GM21619 (cell line): Measurements from ENCODE around the gene ATAD3C.
"Not testable (repeated sequence)": the region's sequence is repeated elsewhere in the genome, so short reads cannot be mapped to it uniquely, and the experiment has no call there.

Source experiments
- ATAC-seq: cut with Tn5 transposase; IDR thresholded peaks from one replicate; pipeline ENCODE4 v1.9.1; 2021; ENCODE audit not compliant: unreplicated experiment

Gene ATAD3C

DNA sequence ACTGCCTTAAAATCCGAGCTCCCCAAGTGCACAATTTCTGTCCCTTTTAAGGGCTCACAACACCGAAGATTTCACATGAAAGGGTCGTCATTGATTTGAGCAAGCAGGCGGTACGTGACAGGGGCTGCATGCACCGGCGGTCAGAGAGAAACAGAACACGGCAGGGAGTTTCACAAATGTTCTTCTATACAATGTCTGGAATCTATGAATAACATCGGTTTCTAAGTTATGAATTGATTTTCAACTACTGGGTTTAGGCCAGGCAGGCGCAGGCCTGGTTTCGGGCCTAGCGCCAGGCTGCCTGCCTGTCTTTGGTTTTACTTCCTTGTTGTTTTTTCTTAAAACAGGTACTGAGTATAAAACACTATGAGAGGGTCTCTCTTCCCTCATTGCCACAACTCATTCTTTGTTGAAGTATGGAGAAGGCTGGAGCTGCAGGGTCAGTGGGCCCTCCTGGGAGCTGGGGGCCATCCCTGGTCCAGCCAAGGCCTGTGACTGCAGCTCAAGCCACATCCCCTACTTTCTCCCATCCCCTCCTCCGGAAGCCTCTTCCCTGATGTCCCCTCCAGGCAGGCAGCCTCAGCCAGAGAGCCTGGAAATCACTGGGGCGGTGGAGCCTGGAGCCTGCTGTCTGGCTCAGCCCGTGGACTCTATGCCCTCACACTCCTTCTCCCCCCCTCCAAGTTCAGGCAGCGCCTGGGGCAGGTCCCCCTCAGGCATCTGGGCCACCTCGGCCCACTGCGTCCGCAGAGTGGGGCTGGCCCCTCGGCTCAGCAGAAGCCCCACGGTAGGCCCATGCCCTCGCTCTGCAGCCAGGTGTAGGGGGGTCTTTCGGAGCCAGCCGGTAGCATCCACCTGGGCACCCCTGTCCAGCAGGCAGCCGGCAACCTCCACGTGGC, 30.8 kb upstream of the ATAD3C start:
- ATAC-seq = no peak

DNA sequence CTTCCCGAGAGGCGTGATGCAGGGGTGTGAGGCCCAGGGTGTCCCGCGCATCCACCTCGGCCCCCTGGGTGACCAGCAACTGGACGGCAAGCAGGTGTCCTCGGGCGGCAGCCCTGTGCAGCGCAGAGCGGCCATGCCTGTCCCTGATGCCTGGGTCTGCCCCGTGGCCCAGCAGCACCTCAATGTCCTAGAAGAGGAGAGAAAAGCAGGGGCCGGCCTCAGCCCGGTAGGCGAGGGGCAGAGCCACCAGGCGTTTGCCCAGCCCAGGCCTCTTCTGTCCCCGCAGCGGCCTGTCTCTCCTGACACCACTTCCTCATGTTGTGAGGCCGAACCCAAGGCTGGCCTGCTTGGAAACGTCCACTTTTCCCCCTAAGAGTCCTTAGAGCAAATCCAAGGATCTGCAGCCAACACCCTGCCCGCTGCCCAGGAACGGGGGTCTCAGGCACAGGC, 30.1 kb upstream of the ATAD3C start:
- ATAC-seq = no peak

DNA sequence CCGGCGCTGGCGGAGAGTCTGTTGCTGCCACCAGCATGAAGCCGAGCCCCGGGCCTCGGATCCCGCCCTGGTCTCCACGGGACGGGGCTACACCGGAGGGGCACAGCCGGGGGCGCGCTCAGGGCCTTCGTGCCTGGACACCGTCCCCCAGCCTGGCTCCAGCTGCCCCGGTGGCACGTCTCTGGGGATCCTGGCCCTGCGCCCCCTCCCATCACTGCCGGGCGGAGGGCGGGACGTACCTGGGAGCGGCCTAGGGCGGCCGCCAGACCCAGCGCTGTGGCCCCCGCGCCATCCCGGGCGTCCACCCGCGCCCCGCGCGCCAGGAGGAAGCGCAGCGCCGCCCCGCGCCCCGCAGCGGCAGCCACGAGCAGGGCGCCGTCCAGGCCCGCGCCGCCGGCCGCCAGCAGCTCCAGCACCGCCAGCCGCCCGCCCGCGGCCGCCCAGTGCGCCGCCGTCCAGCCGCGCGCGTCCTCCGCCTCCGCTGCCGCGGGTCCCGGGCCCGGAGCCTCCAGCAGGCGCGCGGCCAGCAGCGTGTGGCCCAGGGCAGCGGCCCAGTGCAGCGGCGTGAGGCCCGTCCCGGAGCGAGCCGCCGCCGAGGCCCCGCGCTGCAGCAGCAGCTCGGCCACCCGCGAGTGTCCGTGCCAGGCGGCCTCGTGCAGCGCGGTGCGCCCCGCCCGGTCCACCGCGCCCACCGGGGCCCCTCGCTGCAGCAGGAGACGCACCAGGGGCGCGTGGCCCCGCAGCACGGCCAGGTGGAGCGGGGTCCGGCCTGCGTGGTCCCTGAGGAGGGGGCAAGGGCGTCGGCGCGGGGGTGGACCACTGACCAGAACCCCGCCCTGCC, 29.5 kb upstream of the ATAD3C start:
- ATAC-seq = no peak

DNA sequence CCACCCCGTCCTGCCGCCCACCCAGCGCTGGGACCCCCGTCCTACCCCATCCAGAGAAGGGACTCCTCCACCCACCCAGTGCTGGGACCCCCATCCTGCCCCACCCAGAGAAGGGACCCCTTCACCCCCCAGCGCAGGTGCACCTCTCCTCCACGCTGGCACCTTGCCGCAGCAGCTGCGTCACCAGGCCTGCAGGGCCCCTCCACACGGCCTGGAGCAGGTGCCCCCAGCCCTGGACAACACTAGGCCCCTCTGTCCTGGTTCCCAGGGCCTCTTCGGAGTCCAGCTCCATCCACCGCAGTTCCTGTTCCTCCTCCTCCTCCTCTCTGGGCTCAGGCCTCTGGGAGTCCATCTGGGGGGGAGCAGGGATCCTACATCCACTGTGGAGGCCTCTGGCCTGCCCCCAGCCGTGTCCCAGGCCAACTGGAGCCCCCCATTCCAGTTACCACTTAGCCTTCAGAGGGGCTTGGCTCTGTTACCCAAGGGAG, 28.8 kb upstream of the ATAD3C start:
- ATAC-seq = no peak

DNA sequence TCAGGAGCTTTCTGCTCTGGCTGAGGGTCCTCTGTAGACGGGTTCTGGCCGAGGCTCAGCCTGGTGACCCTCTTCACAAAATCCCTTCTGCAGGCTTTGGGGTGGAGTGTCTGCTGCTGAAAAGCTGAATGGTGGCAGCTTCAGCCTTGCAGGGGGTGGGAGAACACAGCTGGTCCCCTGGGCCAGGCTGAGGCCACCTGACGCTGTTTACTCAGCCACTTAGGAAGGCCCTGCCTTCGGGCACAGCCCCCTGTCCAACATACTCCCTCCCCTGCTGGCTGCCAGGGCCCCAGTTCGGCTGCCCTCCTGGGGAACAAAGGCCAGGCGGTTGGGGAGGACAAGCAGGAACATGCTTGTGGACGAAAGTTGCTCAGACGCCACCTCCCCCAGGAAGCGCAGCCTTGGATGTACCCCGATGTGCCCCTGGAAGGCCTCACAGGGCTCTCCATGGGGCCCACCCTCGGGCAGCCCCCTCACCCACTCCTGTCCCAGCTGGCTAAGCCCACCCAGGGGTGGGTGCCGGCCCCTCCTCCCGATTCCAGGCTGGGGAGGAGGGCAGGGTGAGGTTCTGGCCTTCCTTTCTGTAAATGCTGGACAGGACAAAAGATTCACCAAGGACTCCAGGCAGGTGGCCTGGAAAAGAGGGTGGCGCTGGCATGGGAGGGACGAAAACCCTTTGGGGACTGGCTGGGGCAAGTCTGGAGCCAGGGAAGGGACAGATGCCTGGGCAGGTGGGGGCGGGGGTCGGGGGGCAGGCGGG, 28.2 kb upstream of the ATAD3C start, which contains the start of gene ANKRD65:
ANKRD65 (minus strand) TSS at position 130 of the 760 bp plus-strand sequence. CDS start 271 bp downstream, outside the sequence.
- ATAC-seq = no peak

DNA sequence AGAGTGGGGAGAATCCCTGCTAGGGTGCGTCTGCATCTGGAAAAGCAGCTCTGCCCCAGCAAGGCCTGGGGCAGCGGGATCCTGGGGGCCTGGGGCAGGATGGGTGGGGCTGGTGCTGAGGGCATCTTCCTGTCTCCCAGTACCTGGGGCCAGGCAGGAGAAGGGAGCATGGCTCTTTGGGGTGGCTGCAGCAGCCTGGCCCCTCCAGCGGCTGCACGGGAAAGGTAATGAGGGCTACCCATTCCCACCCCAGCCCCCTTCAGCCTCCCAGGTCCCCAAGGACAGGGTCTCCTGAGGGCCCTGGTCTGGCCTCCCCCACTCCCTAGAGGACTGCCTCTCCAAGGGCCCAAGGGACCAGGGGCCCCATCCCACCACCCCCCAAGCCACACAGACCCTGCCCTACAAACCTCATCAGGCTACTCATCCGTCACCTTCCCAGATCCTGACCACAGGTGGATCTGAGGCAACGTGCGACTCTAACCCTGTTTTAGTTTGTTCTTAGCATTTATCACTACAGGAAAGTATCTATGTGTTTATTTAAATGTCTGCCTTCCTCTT, 27.5 kb upstream of the ATAD3C start:
- no peak for ATAC-seq

DNA sequence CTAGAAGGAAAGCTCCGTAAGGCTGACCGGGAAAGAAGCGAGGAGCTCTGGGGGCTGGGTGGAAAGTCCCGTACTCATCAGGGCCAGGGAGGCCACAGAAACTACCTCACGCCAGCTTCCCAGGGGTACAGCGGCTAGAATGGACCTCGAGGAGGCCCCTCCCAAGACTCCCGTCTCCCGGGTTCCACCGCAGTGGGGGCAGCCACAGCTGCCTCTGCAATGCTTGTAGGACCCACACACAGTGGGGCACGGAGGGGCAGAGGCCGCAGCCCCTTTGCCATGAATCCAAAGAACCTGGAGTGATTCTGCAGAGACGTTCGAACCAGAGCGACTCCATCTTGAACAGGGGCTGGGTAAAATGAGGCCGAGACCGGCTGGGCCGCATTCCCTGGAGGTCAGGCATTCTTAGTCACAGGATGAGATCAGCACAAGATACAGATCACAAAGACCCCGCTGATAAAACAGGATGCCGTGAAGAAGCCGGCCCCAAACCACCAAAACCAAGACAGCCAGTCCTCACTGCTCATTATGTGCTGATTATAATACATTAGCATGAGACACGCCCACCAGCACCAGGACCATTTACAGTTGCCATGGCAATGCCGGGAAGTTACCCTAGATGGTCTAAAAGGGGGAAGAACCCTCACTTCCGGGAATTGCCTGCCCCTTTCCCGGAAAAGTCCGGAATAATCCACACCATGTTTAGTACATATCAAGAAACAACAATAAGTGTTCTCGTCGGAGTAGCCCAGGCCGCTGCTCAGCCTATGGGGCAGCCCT, 26.8 kb upstream of the ATAD3C start:
- no peak for ATAC-seq

DNA sequence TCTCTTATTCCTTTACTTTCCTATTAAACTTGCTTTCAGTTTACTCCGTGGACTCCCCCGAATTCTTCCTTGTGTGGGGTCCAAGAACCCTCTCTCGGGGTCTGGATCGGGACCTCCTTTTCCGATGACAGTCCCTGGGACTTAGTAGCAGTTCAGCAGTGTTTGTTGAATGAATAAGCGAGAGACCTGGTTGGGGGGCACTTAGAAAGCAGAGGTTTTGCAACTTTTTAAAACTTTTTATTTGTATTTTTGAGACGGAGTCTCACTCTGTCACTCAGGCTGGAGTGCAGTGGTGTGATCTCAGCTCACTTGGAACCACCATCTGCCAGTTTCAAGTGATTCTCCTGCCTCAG, 26.3 kb upstream of the ATAD3C start:
- ATAC-seq = no peak

DNA sequence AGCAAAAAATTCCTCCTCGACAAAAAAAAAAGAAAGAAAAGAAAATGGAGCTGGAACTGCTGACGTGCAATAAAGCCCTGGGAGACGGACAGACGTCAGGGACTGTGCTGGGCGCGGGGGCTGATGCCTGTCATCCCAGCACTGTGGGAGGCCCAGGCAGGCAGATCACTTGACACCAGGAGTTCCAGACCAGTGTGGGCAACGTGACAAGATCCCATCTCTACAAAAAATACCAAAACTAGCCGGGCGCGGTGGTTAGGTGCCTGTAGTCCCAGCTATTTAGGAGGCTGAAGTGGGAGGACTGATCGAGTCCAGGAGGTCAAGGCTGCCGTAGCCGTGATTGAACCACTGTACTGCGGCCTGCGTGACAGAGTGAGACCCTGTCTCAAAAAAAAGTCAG, 24.8 kb upstream of the ATAD3C start:
- ATAC-seq = no peak

DNA sequence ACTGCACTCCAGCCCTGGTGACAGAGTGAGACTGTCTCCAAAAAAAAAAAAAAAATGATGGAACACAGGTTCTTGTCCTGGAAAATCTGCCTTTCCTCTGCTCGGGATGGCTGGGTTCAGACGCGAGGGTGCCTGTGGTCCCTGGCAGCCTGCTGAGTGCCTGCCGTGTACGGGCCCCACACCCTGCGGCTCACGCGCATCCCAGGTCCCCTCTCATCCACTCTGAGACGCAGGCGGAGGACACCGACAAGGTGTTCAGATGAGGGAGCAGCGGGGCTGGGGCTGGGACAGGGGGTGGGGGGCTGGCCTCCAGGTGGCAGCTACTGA, 24.1 kb upstream of the ATAD3C start:
- no peak for ATAC-seq

DNA sequence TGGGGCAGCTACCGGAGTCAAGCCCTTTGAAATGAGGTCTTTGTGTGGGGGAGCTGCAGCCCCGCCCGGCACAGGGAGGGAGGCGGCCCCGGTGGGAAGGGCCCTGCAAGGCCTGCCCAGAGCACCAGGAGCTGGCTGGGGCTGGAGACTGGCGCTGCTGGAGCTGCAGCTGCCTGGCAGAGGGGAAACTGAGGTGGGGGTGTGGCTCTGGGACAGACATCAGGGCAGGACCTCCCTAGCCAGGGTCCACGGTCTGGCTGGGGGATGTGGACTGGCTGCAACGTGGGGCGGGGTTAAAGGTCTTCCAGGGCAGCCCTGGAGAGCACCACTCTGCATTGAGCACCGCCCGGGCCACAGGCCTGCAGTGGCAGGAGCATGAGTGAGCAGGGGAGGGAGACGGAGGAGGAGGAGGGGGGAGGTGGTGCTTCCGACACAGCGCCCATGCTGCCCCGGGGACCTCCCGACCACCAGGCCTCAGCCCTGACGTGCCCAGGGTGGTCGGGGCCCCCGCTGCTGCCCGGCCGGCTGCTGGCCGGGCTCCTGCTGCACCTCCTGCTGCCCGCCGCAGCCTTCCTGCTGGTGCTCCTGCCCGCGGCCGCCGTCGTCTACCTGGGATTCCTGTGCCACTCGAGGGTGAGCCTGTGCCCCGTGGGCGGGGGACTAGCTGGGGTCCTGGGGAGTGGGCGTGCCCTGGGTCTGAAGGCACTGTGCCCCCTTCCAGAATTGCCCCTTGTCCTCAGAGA, 23.6 kb upstream of the ATAD3C start:
- ATAC-seq = no peak

DNA sequence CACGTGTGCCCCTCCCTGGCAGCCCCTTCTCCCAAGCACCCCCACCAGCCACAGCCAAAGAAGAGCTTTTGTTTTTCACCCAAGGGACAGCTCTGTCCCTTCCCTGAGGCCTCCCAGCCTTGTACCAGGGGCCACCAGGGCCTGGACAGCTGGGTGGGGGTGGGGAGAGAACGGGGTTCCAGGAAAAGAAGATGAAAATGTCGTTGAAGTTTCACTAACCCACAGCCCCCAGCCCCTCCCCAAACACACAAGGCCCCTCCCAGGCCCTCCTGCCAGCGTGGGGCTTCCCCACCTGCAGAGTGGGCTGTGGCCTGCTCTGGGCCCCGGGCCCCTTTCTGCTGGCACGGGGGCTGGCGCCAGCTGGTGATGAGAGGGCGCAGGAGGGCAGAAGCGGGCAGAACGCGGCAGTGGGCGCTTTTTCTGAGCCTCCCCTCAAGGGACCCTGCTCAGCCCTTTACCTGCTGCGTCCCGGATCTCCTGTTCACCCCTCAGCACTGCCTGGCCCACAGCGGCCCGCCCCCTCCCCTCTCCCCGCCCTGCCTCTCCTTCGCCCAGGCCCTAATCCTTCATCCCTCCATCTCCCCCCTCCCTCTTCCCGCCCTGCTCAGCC, 22.9 kb upstream of the ATAD3C start:
- ATAC-seq = no peak

DNA sequence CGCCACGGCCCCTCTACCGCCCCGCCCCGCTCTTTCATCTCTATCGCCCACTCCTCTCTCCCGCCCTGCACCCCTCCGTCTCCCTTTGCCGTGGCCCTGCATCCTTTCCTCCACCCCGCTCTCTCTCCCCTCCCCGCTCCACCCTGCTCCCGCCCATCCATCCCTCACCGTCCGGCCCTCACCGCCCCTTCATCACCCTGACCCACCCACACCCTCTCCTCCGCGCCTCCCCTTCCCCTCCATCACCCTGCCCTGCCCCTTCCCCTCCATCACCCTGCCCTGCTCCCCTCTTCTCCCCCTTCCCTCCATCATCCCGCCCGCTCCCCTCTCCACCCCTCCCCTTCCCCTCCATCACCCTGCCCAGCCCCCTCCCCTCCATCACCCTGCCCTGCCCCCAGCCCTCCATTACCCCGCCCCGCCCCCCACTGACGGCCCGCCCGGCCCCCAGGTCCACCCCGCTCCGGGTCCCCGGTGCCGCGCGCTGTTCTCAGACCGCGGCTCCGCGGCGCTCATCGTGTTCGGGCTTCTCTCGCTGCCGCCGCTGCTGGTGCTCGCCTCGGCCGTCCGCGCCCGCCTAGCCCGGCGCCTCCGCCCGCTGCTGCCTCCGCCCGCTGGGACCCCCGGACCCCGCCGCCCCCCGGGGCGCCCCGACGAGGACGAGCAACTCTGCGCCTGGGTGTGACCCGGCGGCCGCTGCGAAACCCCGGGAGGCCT, 22.2 kb upstream of the ATAD3C start:
- no peak for ATAC-seq

DNA sequence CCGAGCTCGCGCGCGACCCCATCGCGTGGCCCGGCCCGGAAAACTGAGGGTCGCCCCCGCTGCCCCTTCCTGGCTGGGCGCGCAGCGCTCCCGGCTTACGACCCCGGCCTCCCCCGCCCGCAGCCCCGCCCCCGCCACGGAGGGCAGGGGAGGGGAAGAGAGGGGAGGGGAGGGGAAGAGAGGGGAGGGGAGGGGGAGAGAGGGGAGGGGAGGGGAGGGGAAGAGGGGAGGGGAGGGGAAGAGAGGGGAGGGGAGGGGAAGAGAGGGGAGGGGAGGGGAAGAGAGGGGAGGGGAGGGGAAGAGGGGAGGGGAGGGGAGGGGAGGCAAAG, 21.7 kb upstream of the ATAD3C start:
- ATAC-seq = no peak

DNA sequence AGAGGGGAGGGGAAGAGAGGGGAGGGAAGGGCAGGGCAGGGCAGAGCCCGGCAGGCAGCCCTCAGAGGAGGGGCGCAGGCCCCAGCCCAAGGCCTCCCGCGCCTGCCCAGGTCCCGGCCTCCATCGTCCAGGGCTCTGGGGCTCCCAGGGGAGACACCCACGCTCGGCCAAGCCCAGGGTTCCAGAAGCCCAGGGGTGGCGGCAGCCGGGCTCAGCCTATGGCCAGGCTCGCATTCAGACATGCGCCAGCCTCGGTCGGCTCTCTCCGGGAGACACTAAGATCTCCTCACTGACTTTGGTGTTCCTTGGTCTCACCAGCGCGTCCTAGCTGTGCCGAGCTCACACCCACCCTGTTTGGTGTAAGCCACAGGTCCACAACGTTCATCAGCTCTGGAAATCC, 21.3 kb upstream of the ATAD3C start:
- ATAC-seq = no peak

DNA sequence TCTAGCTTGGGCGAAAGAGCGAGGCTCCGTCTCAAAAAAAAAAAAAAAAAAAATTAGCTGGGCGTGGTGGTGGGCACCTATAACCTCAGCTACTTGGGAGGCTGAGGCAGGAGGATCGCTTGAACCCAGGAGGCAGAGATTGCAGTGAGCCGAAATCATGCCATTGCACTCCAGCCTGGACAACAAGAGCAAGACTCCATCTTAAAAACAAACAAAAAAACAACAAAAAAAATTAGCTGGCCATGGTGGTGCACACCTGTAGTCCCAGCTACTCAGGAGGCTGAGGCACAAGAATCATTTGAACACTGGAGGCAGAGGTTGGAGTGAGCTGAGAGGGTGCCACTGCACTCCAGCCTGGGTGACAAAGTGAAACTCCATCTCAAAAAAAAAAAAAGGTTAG, 20.5 kb upstream of the ATAD3C start:
- ATAC-seq = not testable (repeated sequence)

DNA sequence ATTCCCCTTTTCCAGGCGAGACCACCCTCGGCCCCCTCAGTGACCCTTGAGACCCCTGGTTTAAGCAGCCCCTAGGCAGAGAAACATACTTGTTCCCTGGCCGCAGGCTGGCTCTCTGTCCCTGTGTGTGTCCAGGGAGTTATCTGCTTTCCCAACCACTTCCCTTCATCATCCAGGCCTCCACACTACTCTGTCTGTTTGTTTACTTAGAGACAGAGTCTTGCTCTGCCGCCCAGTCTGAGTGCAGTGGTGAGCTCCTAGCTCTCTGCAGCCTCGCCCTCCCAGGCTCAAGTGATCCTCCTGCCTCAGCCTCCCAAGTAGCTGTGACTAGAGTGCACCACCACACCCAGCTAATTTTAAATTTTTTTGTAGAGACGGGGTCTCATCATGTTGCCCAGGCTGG, 19.8 kb upstream of the ATAD3C start:
- ATAC-seq = no peak

DNA sequence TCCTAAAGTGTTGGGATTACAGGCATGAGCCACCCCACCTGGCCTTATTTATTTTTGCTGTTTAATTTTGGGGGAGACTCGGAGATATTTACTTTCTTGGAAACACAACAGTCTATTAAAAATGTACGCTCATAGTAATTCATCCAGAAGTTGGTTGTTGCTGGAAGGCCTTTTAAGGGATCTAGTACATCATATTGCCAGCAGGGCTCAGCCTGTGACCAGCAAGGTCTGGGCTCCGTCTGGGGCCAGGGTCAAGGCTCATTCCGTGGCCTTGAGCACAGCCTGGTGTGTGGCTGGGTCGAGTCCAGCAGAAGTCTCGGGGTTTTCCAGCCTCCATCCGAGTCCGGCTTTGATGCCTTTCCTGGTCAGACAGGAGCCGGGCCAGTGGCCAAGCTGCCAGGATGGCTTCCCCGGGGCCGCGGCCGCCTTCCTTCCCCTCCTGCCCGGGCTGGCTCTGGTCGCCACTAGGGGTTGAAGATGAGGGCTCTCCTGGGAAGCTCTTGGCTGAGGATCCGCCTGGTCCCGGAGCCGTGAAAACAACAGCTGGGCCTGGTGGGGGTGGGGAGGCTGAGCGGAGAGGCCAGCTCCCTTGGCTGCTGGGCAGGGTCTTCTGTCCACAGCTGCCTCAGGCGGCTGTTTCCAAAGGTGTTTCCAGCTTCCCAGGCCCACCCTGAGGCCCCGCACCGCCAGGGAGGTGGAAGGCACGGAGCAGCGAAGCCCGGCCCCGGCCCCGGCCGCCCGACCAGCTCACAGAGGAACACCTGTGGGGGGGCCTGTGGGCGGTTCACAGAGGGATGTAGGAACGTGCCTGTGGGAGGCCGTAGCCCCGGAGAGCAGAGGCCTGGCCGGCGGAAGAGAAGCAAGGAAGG, 19.1 kb upstream of the ATAD3C start:
- ATAC-seq = no peak
